Upper lobe of right lung (tissue), 1 donor: Measurements from ENCODE around the gene COMP. TPM values are rescaled to one million over a fixed set of nuclear protein-coding genes. Genes with fewer than 3 reads are reported as not detected.

ENCODE experiments used
- ATAC-seq: fragments of 200-7000 bp; cut with Tn5 transposase; one replicate; pipeline ENCODE4 v1.9.1; 2020; ENCODE audit warnings: mild to moderate bottlenecking, moderate library complexity
- DNase-seq: peaks from one replicate; pipeline ENCODE4 v3.0.0-alpha.2; 2020
- H3K27ac ChIP-seq: fragments of 200-600 bp; one replicate; pipeline ENCODE4 v1.8.0; 2022
- H3K27me3 ChIP-seq: fragments of 200-600 bp; one replicate; pipeline ENCODE4 v1.8.0; 2022; ENCODE audit warnings: mild to moderate bottlenecking
- H3K36me3 ChIP-seq: fragments of 200-600 bp; one replicate; pipeline ENCODE4 v1.8.0; 2022
- H3K4me1 ChIP-seq: fragments of 200-600 bp; one replicate; pipeline ENCODE4 v1.8.0; 2022
- H3K4me3 ChIP-seq: fragments of 200-600 bp; one replicate; pipeline ENCODE4 v1.8.0; 2022; ENCODE audit warnings: mild to moderate bottlenecking
- H3K9me3 ChIP-seq: fragments of 200-600 bp; one replicate; pipeline ENCODE4 v1.8.0; 2022
- CTCF ChIP-seq: fragments of 200-600 bp; IDR thresholded peaks from one replicate; pipeline ENCODE4 v1.8.0; 2022; ENCODE audit warnings: antibody characterized with exemption
- intact Hi-C: fragments of 100-400 bp; cut with DNase I; formaldehyde crosslinking; loops from one replicate; pipeline ENCODE4 v1.11.0; 2022
- total RNA-seq: library from RNA; stranded (reverse); fragmentation: NEBNext Ultra II Directional; extraction: Animal tissue kit (Norgen Biotek cat#: 25700); gene quantifications from one replicate; pipeline ENCODE4 v1.2.1, GENCODE V29; 2021
- donor health status: DM: no; HTN: yes; CAD: no; lungs with severe emphysema.

Gene COMP
- total RNA-seq, 1 donor from 2014 or later, result 9.7 TPM

GRCh38 chr19:18776288-18776594 is 14.9 kb downstream of the COMP start:
- ATAC-seq (no peak), DNase-seq (no peak)
- no peaks in the 10 kb centered on the region for H3K9me3 ChIP-seq
- H3K36me3 ChIP-seq, result no peaks in the 10 kb centered on the region
- no peaks in the 10 kb centered on the region for H3K27me3 ChIP-seq
- no peaks in the 10 kb centered on the region for H3K4me1 ChIP-seq
- H3K27ac ChIP-seq, result no peak overlapping the region
- intact Hi-C loops, result no loop called here
- no peak for TF ChIP-seq CTCF
- no peak overlapping the region for H3K4me3 ChIP-seq

GRCh38 chr19:18775586-18776287 is 15.4 kb downstream of the COMP start:
- intact Hi-C loops, result no loop called here
- Histone ChIP-seq H3K9me3 (no peaks in the 10 kb centered on the region), H3K27me3 (no peaks in the 10 kb centered on the region), H3K36me3 (no peaks in the 10 kb centered on the region), H3K4me3 (no peak overlapping the region), H3K27ac (no peak overlapping the region), H3K4me1 (no peaks in the 10 kb centered on the region)
- no peak for ATAC-seq
- no peak for TF ChIP-seq CTCF
- DNase-seq, result no peak

DNA sequence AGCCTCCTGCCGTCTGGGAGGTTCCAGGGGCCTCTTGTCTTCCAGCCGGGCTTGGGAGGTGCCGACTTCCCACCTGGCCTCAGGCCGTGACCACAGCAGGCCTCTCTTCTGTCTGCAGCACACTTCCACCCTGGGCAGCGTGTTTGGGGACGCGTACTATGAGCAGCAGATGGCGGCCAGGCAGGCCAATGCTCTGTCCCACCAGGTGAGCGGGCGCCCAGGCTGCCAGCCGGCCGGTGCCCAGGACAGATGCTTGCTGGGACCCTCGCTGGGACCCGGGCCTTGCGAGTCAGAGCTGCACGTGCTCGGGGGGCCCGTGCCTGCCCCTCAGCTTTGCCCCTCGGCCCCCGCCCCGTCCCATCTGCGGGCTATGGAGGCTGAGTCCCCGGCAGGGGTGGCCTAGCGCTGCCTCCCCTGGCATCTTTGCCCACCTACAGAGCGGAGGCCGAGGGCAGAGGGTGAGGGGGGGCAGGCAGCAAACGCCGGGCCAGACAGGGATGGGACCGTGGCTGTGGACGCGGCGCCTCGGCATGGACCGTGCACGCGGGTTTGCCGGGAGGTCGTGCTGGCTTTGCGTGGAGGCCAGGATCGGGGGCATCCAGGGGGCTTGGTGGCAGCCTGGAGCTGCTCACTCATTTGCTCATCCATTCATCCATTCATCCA is 16.2 kb downstream of the COMP start:
- Histone ChIP-seq H3K27me3 (no peaks in the 10 kb centered on the region), H3K36me3 (no peaks in the 10 kb centered on the region), H3K4me3 (no peak overlapping the region), H3K9me3 (no peaks in the 10 kb centered on the region), H3K4me1 (no peaks in the 10 kb centered on the region), H3K27ac (no peak overlapping the region)
- TF ChIP-seq CTCF, result no peak
- ATAC-seq (no peak), DNase-seq (no peak)
- intact Hi-C loops, result no loop called here

DNA sequence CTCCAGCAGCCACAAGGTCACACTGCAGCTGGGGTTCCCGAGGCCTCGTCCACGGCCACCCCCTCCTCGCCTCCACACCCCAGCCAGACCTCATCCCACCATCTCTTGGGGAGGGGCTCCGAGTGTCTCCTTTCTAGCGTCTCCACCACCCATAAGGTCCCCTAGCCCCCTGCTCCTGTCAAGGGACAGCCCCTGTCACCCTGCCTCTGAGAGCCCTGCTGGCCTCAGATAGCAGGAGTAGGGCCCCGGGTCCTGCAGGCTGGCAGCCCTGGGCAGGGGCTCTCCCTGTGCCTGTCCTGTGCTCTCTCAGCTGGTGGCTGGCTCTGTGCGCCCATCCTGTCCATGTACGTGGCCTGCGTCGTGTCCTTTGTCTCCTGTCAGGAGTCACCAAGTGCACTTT is 17.0 kb downstream of the COMP start:
- intact Hi-C loops, result no loop called here
- Histone ChIP-seq H3K9me3 (no peaks in the 10 kb centered on the region), H3K4me1 (no peaks in the 10 kb centered on the region), H3K27ac (no peak overlapping the region), H3K27me3 (no peaks in the 10 kb centered on the region), H3K4me3 (no peak overlapping the region), H3K36me3 (no peaks in the 10 kb centered on the region)
- ATAC-seq (no peak), DNase-seq (no peak)
- TF ChIP-seq CTCF, result no peak

- ATAC-seq (no peak), DNase-seq (no peak)
- Histone ChIP-seq H3K4me1 (no peaks in the 10 kb centered on the region), H3K27me3 (no peaks in the 10 kb centered on the region), H3K4me3 (no peak overlapping the region), H3K27ac (no peak overlapping the region), H3K36me3 (no peaks in the 10 kb centered on the region), H3K9me3 (no peaks in the 10 kb centered on the region)
- intact Hi-C loops, result no loop called here
- TF ChIP-seq CTCF, result no peak
Measured at GRCh38 chr19:18773682-18774081, 17.4 kb downstream of the COMP start.
